ENCODE data around the gene ATXN7L3.
A peak's percentile ranks its signal among the peaks of the same experiment; 100 is the strongest.

The ATXN7L3 gene

GRCh38 chr17:44214896-44215295, 15.2 kb upstream of the ATXN7L3 start:
- TF ChIP-seq EZH2 (IDR thresholded peaks at IDR 0.05; ENCODE audit: borderline replicate concordance, low read length): no peak
- TF ChIP-seq CTCF (IDR thresholded peaks at IDR 0.05; ENCODE audit: low read length): no peak
- H3K4me2 ChIP-seq (ENCODE audit: low read length): no peak overlapping the region

GRCh38 chr17:44214230-44214494, 14.5 kb upstream of the ATXN7L3 start:
- H3K27me3 ChIP-seq (ENCODE audit: insufficient read depth, low read length): no peaks in the 10 kb centered on the region
- peaks cover 62% of the 10 kb centered on the region for H3K4me1 ChIP-seq (ENCODE audit: insufficient read depth, low read length, severe bottlenecking)
- H3K79me2 ChIP-seq (ENCODE audit: insufficient read depth, low read length): peaks cover 19% of the 10 kb centered on the region
- no peaks in the 10 kb centered on the region for H4K20me1 ChIP-seq (ENCODE audit: insufficient read depth, low read length)
- H2AFZ ChIP-seq (ENCODE audit: low read length): no peak overlapping the region
- H3K4me2 ChIP-seq (ENCODE audit: low read length): no peak overlapping the region
- no peaks in the 10 kb centered on the region for H3K9me3 ChIP-seq (ENCODE audit: low read length)
- H3F3A ChIP-seq (ENCODE audit: insufficient read depth, low read length): no peaks in the 10 kb centered on the region
- no peak overlapping the region for H3K27ac ChIP-seq (ENCODE audit: low read depth, low read length, poor library complexity, severe bottlenecking)
- no peak overlapping the region for H3K4me3 ChIP-seq (ENCODE audit: low read depth, low read length, poor library complexity, severe bottlenecking)
- peaks cover 72% of the 10 kb centered on the region for H3K36me3 ChIP-seq (ENCODE audit: insufficient read depth, low read length)
- H3K9ac ChIP-seq (ENCODE audit: low read length): no peak overlapping the region
- TF ChIP-seq EZH2 (IDR thresholded peaks at IDR 0.05; ENCODE audit: borderline replicate concordance, low read length) (no peak), CTCF (IDR thresholded peaks at IDR 0.05; ENCODE audit: low read length) (no peak)
- H3K9me2 ChIP-seq (ENCODE audit: low read depth, low read length): no peaks in the 10 kb centered on the region

More at GRCh38 chr17:44214896-44215295, 15.2 kb upstream of the ATXN7L3 start:
- H3K79me2 ChIP-seq (ENCODE audit: insufficient read depth, low read length): peaks cover 19% of the 10 kb centered on the region
- no peaks in the 10 kb centered on the region for H3K27me3 ChIP-seq (ENCODE audit: insufficient read depth, low read length)
- no peak overlapping the region for H3K4me3 ChIP-seq (ENCODE audit: low read depth, low read length, poor library complexity, severe bottlenecking)
- no peaks in the 10 kb centered on the region for H3K9me3 ChIP-seq (ENCODE audit: low read length)
- H2AFZ ChIP-seq (ENCODE audit: low read length): no peak overlapping the region
- no peaks in the 10 kb centered on the region for H3F3A ChIP-seq (ENCODE audit: insufficient read depth, low read length)
- peaks cover 64% of the 10 kb centered on the region for H3K36me3 ChIP-seq (ENCODE audit: insufficient read depth, low read length)
- H4K20me1 ChIP-seq (ENCODE audit: insufficient read depth, low read length): no peaks in the 10 kb centered on the region
- H3K9ac ChIP-seq (ENCODE audit: low read length): no peak overlapping the region
- H3K4me1 ChIP-seq (ENCODE audit: insufficient read depth, low read length, severe bottlenecking): peaks cover 59% of the 10 kb centered on the region
- no peaks in the 10 kb centered on the region for H3K9me2 ChIP-seq (ENCODE audit: low read depth, low read length)
- H3K27ac ChIP-seq (ENCODE audit: low read depth, low read length, poor library complexity, severe bottlenecking): peak overlapping the region; percentile 93

GRCh38 chr17:44213403-44214229, 13.9 kb upstream of the ATXN7L3 start:
- Histone ChIP-seq H3K4me3 (ENCODE audit: low read depth, low read length, poor library complexity, severe bottlenecking) (no peak overlapping the region), H3K27ac (ENCODE audit: low read depth, low read length, poor library complexity, severe bottlenecking) (peak overlapping the region; percentile 21), H3F3A (ENCODE audit: insufficient read depth, low read length) (no peaks in the 10 kb centered on the region), H3K79me2 (ENCODE audit: insufficient read depth, low read length) (peaks cover 19% of the 10 kb centered on the region), H3K9me2 (ENCODE audit: low read depth, low read length) (no peaks in the 10 kb centered on the region), H3K9me3 (ENCODE audit: low read length) (no peaks in the 10 kb centered on the region), H3K4me2 (ENCODE audit: low read length) (no peak overlapping the region), H2AFZ (ENCODE audit: low read length) (no peak overlapping the region), H3K36me3 (ENCODE audit: insufficient read depth, low read length) (peaks cover 77% of the 10 kb centered on the region), H3K9ac (ENCODE audit: low read length) (no peak overlapping the region), H3K27me3 (ENCODE audit: insufficient read depth, low read length) (no peaks in the 10 kb centered on the region), H4K20me1 (ENCODE audit: insufficient read depth, low read length) (no peaks in the 10 kb centered on the region), H3K4me1 (ENCODE audit: insufficient read depth, low read length, severe bottlenecking) (peaks cover 62% of the 10 kb centered on the region)
- no peak for TF ChIP-seq CTCF (IDR thresholded peaks at IDR 0.05; ENCODE audit: low read length)
